Neural crest cell (in vitro differentiated cells): ENCODE measurements around the gene AGBL1. TPM values are rescaled to one million over a fixed set of nuclear protein-coding genes. Genes with fewer than 3 reads are reported as not detected.

ENCODE experiments used
- DNase-seq: peaks from one replicate; pipeline ENCODE4 v3.0.0; 2021; ENCODE audit warnings: low read depth, mixed read lengths, low spot score
- H3K27ac Mint-ChIP-seq: one replicate; pipeline ENCODE4 v1.8.0; 2021; ENCODE audit warnings: mild to moderate bottlenecking, mixed read lengths; ENCODE audit not compliant: unreplicated experiment
- H3K27me3 Mint-ChIP-seq: 2 replicates; pipeline ENCODE4 v1.8.0; 2021; ENCODE audit warnings: low read depth, mild to moderate bottlenecking, mixed read lengths
- H3K36me3 Mint-ChIP-seq: 2 replicates; pipeline ENCODE4 v1.8.0; 2021; ENCODE audit warnings: low read depth, mild to moderate bottlenecking, mixed read lengths
- H3K4me1 Mint-ChIP-seq: 2 replicates; pipeline ENCODE4 v1.8.0; 2021; ENCODE audit warnings: mixed read lengths
- H3K4me3 Mint-ChIP-seq: one replicate; pipeline ENCODE4 v1.8.0; 2021; ENCODE audit warnings: mild to moderate bottlenecking, mixed read lengths
- H3K9me3 Mint-ChIP-seq: 2 replicates; pipeline ENCODE4 v1.8.0; 2021; ENCODE audit warnings: mixed read lengths
- total RNA-seq: library from RNA; stranded (reverse); gene quantifications from 2 replicates; pipeline ENCODE4 v1.2.1, GENCODE V29; 2021
- TF ChIP-seq, protein P1 (sequence below): fragments of 200-600 bp; sonication (generic); conservative IDR thresholded peaks from 2 replicates; pipeline ENCODE4 v1.5.0; 2021; ENCODE audit warnings: antibody characterized with exemption, mild to moderate bottlenecking

Gene AGBL1
- total RNA-seq, 1 donor from 2014 or later = 0.05 TPM

DNA sequence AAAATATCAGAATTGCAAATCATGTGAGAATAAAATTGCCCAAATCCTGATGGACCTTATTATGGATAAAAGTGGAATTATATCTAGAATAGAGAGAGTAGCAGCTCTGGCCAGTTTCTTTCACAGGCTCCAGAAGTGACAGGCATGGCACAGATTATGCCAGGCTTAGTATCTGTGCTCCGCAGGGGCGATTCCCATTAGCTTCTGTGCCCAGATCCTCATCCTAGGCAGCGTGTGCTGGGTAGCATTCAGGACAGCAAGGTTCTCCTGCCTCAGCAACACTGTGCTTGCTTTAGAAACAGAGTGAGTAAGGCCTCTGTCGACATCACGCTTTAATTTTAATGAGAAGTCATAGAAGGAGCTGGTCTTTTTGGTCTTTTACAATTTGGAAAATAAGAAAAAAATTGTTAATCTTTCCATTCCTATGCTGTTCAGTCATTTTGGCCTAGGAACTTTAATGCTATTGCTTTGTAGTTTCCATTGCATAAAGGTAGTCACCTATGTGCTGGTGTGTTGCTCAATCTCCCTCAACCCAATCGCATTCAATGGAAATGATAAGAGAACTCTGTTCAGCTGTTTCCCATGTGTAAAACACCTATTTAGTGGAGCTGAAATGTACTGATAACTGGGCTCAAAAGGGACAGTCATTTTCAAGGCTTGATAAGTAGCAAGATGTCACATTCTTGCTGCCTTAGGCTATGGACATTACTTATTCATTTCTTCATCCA, 770.1 kb downstream of the AGBL1 start:
- Mint-ChIP-seq H3K9me3 (no peaks in the 10 kb centered on the region), H3K4me3 (no peak overlapping the region), H3K4me1 (peaks cover 7% of the 10 kb centered on the region), H3K36me3 (no peaks in the 10 kb centered on the region), H3K27me3 (no peaks in the 10 kb centered on the region), H3K27ac (no peak overlapping the region)
- TF ChIP-seq, protein P1, sequence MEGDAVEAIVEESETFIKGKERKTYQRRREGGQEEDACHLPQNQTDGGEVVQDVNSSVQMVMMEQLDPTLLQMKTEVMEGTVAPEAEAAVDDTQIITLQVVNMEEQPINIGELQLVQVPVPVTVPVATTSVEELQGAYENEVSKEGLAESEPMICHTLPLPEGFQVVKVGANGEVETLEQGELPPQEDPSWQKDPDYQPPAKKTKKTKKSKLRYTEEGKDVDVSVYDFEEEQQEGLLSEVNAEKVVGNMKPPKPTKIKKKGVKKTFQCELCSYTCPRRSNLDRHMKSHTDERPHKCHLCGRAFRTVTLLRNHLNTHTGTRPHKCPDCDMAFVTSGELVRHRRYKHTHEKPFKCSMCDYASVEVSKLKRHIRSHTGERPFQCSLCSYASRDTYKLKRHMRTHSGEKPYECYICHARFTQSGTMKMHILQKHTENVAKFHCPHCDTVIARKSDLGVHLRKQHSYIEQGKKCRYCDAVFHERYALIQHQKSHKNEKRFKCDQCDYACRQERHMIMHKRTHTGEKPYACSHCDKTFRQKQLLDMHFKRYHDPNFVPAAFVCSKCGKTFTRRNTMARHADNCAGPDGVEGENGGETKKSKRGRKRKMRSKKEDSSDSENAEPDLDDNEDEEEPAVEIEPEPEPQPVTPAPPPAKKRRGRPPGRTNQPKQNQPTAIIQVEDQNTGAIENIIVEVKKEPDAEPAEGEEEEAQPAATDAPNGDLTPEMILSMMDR = no peak
- DNase-seq = no peak

- Mint-ChIP-seq H3K27ac (no peak overlapping the region), H3K4me1 (peaks cover 3% of the 10 kb centered on the region), H3K4me3 (no peak overlapping the region), H3K9me3 (no peaks in the 10 kb centered on the region), H3K36me3 (no peaks in the 10 kb centered on the region), H3K27me3 (no peaks in the 10 kb centered on the region)
- no peak for DNase-seq
- TF ChIP-seq, protein P1 = no peak
These were observed 771.3 kb downstream of the AGBL1 start for GRCh38 chr15:86850939-86851338.

DNA sequence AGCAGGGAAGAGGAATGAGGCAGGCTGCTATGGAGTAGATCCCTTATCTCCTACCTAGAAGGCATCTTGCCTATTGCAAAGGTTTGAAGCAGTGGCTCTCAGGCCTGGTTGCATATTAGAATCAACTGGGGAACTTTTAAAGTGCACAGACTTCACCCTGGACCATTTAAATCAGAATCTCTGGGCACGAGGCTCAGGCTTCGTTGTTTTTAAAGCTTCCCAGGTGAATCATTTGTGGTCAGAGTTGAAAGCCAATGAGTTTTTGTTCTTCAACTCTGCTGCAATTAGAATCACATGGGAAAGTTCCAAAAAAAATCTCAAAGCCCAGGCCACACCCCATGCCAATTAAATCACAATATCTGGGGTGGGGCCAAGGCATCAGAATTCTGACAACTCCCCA, 773.1 kb downstream of the AGBL1 start:
- H3K27me3 Mint-ChIP-seq = no peaks in the 10 kb centered on the region
- no peaks in the 10 kb centered on the region for H3K36me3 Mint-ChIP-seq
- DNase-seq = no peak
- H3K27ac Mint-ChIP-seq = no peak overlapping the region
- H3K4me3 Mint-ChIP-seq = no peak overlapping the region
- no peaks in the 10 kb centered on the region for H3K9me3 Mint-ChIP-seq
- TF ChIP-seq, protein P1 = no peak
- H3K4me1 Mint-ChIP-seq = peaks cover 8% of the 10 kb centered on the region

DNA sequence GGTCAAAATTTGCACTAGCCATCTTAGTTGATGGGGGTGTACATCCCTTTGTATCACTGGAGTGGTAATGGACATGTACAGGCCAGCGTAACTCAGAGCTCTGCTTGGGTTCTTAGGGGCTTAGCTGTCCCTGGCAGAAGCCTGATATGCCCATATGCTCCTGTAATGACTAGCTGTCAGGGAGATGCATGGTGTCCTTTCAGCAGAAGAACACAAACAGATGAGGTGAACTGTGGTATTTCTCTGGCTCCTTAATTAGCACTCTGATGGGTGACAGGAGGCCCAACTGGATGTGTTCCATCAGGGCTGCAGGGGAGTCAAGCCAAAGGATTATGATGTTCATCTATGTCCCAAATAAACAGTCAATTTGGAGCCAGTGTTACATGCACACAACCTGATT, 774.5 kb downstream of the AGBL1 start:
- H3K4me1 Mint-ChIP-seq = peaks cover 8% of the 10 kb centered on the region
- H3K4me3 Mint-ChIP-seq = no peak overlapping the region
- H3K27me3 Mint-ChIP-seq = no peaks in the 10 kb centered on the region
- H3K9me3 Mint-ChIP-seq = no peaks in the 10 kb centered on the region
- TF ChIP-seq, protein P1 = no peak
- H3K27ac Mint-ChIP-seq = no peak overlapping the region
- H3K36me3 Mint-ChIP-seq = no peaks in the 10 kb centered on the region
- no peak for DNase-seq

DNA sequence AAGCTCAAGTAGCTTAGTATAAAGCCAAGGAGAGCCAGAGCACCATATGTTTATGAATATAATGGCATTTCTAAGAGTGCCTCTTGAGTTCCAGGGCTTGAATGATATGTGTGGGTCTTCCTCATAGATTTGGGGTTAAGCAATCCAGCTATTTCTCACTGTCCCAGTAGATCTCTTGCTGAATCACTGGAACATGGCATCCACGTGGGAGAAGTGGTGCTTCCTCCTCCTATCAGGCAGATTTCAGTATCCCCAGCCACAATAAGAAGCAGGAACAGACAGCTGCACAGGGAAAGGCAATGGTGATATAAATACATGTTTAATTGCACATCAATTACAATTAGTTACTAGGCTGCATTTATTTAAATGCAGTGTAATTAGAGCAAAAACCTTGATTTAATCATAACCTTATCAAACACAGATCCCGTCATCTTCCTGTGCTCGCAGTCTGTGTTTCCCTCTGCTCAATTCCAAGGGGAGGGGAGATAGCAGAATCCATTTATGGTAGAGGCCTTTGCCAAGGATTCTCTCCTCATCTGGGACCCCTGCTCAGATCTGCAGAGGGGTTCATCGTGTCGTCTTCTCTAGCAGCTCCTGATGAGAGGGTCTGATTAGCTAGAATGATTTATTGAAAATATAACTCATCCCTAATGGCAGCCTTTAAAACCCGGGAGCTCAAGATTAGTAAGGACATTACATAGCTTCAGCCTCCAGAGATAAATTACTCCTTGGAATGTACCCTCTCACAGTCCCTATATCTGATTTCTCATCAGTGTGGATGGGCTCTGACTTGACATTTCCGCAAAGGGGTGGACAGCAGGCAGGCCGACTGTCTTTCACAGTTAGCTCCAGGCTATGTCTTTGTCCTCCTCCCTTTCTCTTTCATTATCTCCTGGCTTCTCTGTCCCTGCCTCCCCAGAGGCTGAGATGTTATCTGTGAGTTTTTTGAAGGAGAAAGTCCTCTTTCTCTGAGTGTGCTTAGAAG, 775.9 kb downstream of the AGBL1 start:
- Mint-ChIP-seq H3K9me3 (no peaks in the 10 kb centered on the region), H3K4me3 (no peak overlapping the region), H3K36me3 (no peaks in the 10 kb centered on the region), H3K4me1 (peaks cover 8% of the 10 kb centered on the region), H3K27me3 (no peaks in the 10 kb centered on the region), H3K27ac (no peak overlapping the region)
- TF ChIP-seq, protein P1 = no peak
- no peak for DNase-seq
